H9 (cell line): Measurements from ENCODE around the gene DNAJB4. TPM values are rescaled to one million over a fixed set of nuclear protein-coding genes. Genes with fewer than 3 reads are reported as not detected.
A peak's percentile ranks its signal among the peaks of the same experiment; 100 is the strongest.
"Not testable (repeated sequence)": the region's sequence is repeated elsewhere in the genome, so short reads cannot be mapped to it uniquely, and the experiment has no call there.

ENCODE experiments used
- DNase-seq: peaks from one replicate; pipeline ENCODE4 v3.0.0-alpha.2; 2017
- H2AFZ ChIP-seq: one replicate; pipeline ENCODE4 v1.6.1; 2013; ENCODE audit warnings: mild to moderate bottlenecking, low read length, control low read depth, moderate library complexity
- H2AK5ac ChIP-seq: 2 replicates; pipeline ENCODE4 v1.6.1; 2013; ENCODE audit warnings: low read length, control low read depth, mixed read lengths; ENCODE audit not compliant: insufficient read length
- H2BK120ac ChIP-seq: one replicate; pipeline ENCODE4 v1.6.1; 2013; ENCODE audit warnings: low read depth, mild to moderate bottlenecking, low read length, control low read depth, inconsistent platforms; ENCODE audit not compliant: poor library complexity, severe bottlenecking
- H2BK12ac ChIP-seq: 2 replicates; pipeline ENCODE4 v1.6.1; 2013; ENCODE audit warnings: low read length, control low read depth, mixed read lengths, low read depth; ENCODE audit not compliant: insufficient read length
- H2BK15ac ChIP-seq: 2 replicates; pipeline ENCODE4 v1.6.1; 2013; ENCODE audit warnings: low read depth, low read length, control low read depth
- H2BK20ac ChIP-seq: one replicate; pipeline ENCODE4 v1.6.1; 2013; ENCODE audit warnings: low read depth, mild to moderate bottlenecking, low read length, control low read depth, inconsistent platforms; ENCODE audit not compliant: poor library complexity, severe bottlenecking
- H2BK5ac ChIP-seq: 2 replicates; pipeline ENCODE4 v1.6.1; 2013; ENCODE audit warnings: low read length, control low read depth, mixed read lengths; ENCODE audit not compliant: insufficient read length
- H3K14ac ChIP-seq: 2 replicates; pipeline ENCODE4 v1.6.1; 2013; ENCODE audit warnings: low read length, control low read depth; ENCODE audit not compliant: insufficient read depth
- H3K18ac ChIP-seq: 2 replicates; pipeline ENCODE4 v1.6.1; 2013; ENCODE audit warnings: low read depth, mild to moderate bottlenecking, mixed read lengths, low read length, control low read depth; ENCODE audit not compliant: insufficient read length
- H3K23ac ChIP-seq: 2 replicates; pipeline ENCODE4 v1.6.1; 2013; ENCODE audit warnings: low read length, control low read depth, mixed read lengths, low read depth; ENCODE audit not compliant: insufficient read length
- H3K23me2 ChIP-seq: 2 replicates; pipeline ENCODE4 v1.6.1; 2013; ENCODE audit warnings: low read depth, mild to moderate bottlenecking, mixed read lengths, low read length, control low read depth; ENCODE audit not compliant: insufficient read length, poor library complexity, severe bottlenecking
- H3K27ac ChIP-seq: 2 replicates; pipeline ENCODE4 v1.5.1; 2013; ENCODE audit warnings: low read length, control low read depth, mixed read lengths, low read depth; ENCODE audit not compliant: insufficient read length
- H3K27me3 ChIP-seq: 2 replicates; pipeline ENCODE4 v1.6.1; 2013; ENCODE audit warnings: low read length, control low read depth, inconsistent platforms; ENCODE audit not compliant: insufficient read depth
- H3K4ac ChIP-seq: 2 replicates; pipeline ENCODE4 v1.6.1; 2013; ENCODE audit warnings: low read depth, mild to moderate bottlenecking, control low read depth, inconsistent platforms, low read length, moderate library complexity
- H3K4me1 ChIP-seq: 2 replicates; pipeline ENCODE4 v1.6.1; 2013; ENCODE audit warnings: low read length, control low read depth, inconsistent platforms; ENCODE audit not compliant: insufficient read depth
- H3K4me2 ChIP-seq: 2 replicates; pipeline ENCODE4 v1.6.1; 2013; ENCODE audit warnings: low read length, control low read depth, mixed read lengths; ENCODE audit not compliant: insufficient read length, insufficient read depth
- H3K56ac ChIP-seq: 2 replicates; pipeline ENCODE4 v1.6.1; 2013; ENCODE audit warnings: low read depth, mild to moderate bottlenecking, mixed read lengths, low read length, control low read depth; ENCODE audit not compliant: insufficient read length
- H3K79me1 ChIP-seq: 2 replicates; pipeline ENCODE4 v1.6.1; 2013; ENCODE audit warnings: low read depth, mild to moderate bottlenecking, moderate library complexity, low read length, control low read depth, inconsistent platforms; ENCODE audit not compliant: insufficient read depth, poor library complexity, severe bottlenecking
- H3K79me2 ChIP-seq: 2 replicates; pipeline ENCODE4 v1.6.1; 2013; ENCODE audit warnings: low read length, control low read depth, inconsistent platforms; ENCODE audit not compliant: insufficient read depth
- H3K9ac ChIP-seq: 2 replicates; pipeline ENCODE4 v1.6.1; 2013; ENCODE audit warnings: low read length, control low read depth, mixed read lengths; ENCODE audit not compliant: insufficient read length; ENCODE audit errors: extremely low read depth
- H3K9me3 ChIP-seq: one replicate; pipeline ENCODE4 v1.6.1; 2013; ENCODE audit warnings: low read depth, low read length, inconsistent platforms; ENCODE audit not compliant: control insufficient read depth
- H3T11ph ChIP-seq: one replicate; pipeline ENCODE4 v1.6.1; 2013; ENCODE audit warnings: mild to moderate bottlenecking, low read length, control low read depth, inconsistent platforms
- H4K20me1 ChIP-seq: one replicate; pipeline ENCODE4 v1.6.1; 2013; ENCODE audit not compliant: control insufficient read depth, insufficient read length, insufficient read depth
- H4K5ac ChIP-seq: 2 replicates; pipeline ENCODE4 v1.6.1; 2013; ENCODE audit warnings: low read depth, mild to moderate bottlenecking, mixed read lengths, low read length, control low read depth; ENCODE audit not compliant: insufficient read length
- H4K8ac ChIP-seq: replicated peaks from 2 replicates; pipeline ENCODE4 v1.6.1; 2013; ENCODE audit warnings: low read length, control low read depth, mixed read lengths, low read depth; ENCODE audit not compliant: insufficient read length
- H4K91ac ChIP-seq: 2 replicates; pipeline ENCODE4 v1.6.1; 2013; ENCODE audit warnings: low read depth, mild to moderate bottlenecking, moderate library complexity, mixed read lengths, low read length, control low read depth; ENCODE audit not compliant: insufficient read length
- H3K27ac Mint-ChIP-seq, 3 experiments: 2 replicates in 2 of 3; 3 replicates in 1 of 3; pipeline ENCODE4 v1.8.0; 2020 to 2021; ENCODE audit warnings: mixed read lengths in 3 of 3, mild to moderate bottlenecking in 1 of 3, moderate library complexity in 1 of 3
- H3K27me3 Mint-ChIP-seq: 2 replicates; pipeline ENCODE4 v1.8.0; 2021; ENCODE audit warnings: low read depth, mild to moderate bottlenecking, moderate library complexity, mixed read lengths
- H3K36me3 Mint-ChIP-seq, 3 experiments: 2 replicates in 2 of 3; 3 replicates in 1 of 3; pipeline ENCODE4 v1.8.0; 2020 to 2021; ENCODE audit warnings: low read depth in 3 of 3, mixed read lengths in 3 of 3; ENCODE audit not compliant: insufficient read depth in 1 of 3
- H3K4me1 Mint-ChIP-seq, 2 experiments: 2 replicates each; pipeline ENCODE4 v1.8.0; 2020; ENCODE audit warnings: mixed read lengths in 2 of 2
- H3K4me3 Mint-ChIP-seq, 2 experiments: 2 replicates in 1 of 2; 3 replicates in 1 of 2; pipeline ENCODE4 v1.8.0; 2020 to 2021; ENCODE audit warnings: mild to moderate bottlenecking in 2 of 2, mixed read lengths in 2 of 2, moderate library complexity in 1 of 2
- H3K9me3 Mint-ChIP-seq, 2 experiments: 2 replicates in 1 of 2; 3 replicates in 1 of 2; pipeline ENCODE4 v1.8.0; 2020; ENCODE audit warnings: mild to moderate bottlenecking in 2 of 2, mixed read lengths in 2 of 2, moderate library complexity in 1 of 2
- WGBS: extraction: QIAGEN DNeasy Blood & Tissue Kit; methylation state at CpG from one replicate; pipeline ENCODE4 v1.1.7; 2013; ENCODE audit warnings: missing lambda C conversion rate, low lambda C conversion rate, mixed read lengths; ENCODE audit not compliant: insufficient read length; ENCODE audit errors: extremely low coverage; 5-methylcytosine and 5-hydroxymethylcytosine counted together
- total RNA-seq: library from RNA; stranded (reverse); gene quantifications from 2 replicates; pipeline ENCODE4 v1.2.1, GENCODE V29; 2021
- TF ChIP-seq, protein P1 (sequence below): fragments of 200-600 bp; sonication (generic); conservative IDR thresholded peaks from 3 replicates; pipeline ENCODE4 v1.8.0; 2021; ENCODE audit warnings: antibody characterized with exemption, mild to moderate bottlenecking

Gene DNAJB4
- total RNA-seq, 1 experiment from 2014 or later = 8.1 TPM

GRCh38 chr1:77978969-77979876, 25.5 kb upstream of the DNAJB4 start, which contains the start of gene FUBP1:
Gene FUBP1 (minus strand): TSS chr1:77979072. CDS start chr1:77979004, 68 bp downstream.
- WGBS = no CpG with 5 or more reads among the region's 57 CpGs
- no peaks in the 10 kb centered on the region for H4K20me1 ChIP-seq
- peak within 1 kb of the TSS; percentile 86 for H2AK5ac ChIP-seq
- H3K4me3 Mint-ChIP-seq = no peak within 1 kb of the TSS
- 0 out of 2 replicates have a peak within 1 kb of the TSS, but pooled peaks have one; percentile 9 for H2BK15ac ChIP-seq
- H4K8ac ChIP-seq = peak within 1 kb of the TSS; percentile 99
- no peaks in the 10 kb centered on the region for H3K79me1 ChIP-seq
- no peaks in the 10 kb centered on the region for H3K9me3 ChIP-seq
- H3K4ac ChIP-seq = peak within 1 kb of the TSS; percentile 99; the same call in 1 of the 2 replicates
- H4K5ac ChIP-seq = peak within 1 kb of the TSS; percentile 99
- peak within 1 kb of the TSS; percentile 87 for H3K27ac ChIP-seq
- peak within 1 kb of the TSS; percentile 86 for H3K4me2 ChIP-seq
- H3K27me3 Mint-ChIP-seq = no peaks in the 10 kb centered on the region
- peak within 1 kb of the TSS; percentile 92 for H3T11ph ChIP-seq
- peaks cover 48 to 51% of the 10 kb centered on the region in 2 experiments for H3K4me1 Mint-ChIP-seq
- H4K91ac ChIP-seq = peak within 1 kb of the TSS; percentile 97
- peak within 1 kb of the TSS; percentile 100 for H3K9ac ChIP-seq
- peaks cover 15 to 22% (median 21%) of the 10 kb centered on the region in 3 experiments for H3K36me3 Mint-ChIP-seq
- peak within 1 kb of the TSS; percentile 10 for H3K23ac ChIP-seq
- peak within 1 kb of the TSS; percentile 96 for H2BK120ac ChIP-seq
- peaks cover 49% of the 10 kb centered on the region; the same call in 1 of the 2 replicates for H3K79me2 ChIP-seq
- TF ChIP-seq, protein P1, sequence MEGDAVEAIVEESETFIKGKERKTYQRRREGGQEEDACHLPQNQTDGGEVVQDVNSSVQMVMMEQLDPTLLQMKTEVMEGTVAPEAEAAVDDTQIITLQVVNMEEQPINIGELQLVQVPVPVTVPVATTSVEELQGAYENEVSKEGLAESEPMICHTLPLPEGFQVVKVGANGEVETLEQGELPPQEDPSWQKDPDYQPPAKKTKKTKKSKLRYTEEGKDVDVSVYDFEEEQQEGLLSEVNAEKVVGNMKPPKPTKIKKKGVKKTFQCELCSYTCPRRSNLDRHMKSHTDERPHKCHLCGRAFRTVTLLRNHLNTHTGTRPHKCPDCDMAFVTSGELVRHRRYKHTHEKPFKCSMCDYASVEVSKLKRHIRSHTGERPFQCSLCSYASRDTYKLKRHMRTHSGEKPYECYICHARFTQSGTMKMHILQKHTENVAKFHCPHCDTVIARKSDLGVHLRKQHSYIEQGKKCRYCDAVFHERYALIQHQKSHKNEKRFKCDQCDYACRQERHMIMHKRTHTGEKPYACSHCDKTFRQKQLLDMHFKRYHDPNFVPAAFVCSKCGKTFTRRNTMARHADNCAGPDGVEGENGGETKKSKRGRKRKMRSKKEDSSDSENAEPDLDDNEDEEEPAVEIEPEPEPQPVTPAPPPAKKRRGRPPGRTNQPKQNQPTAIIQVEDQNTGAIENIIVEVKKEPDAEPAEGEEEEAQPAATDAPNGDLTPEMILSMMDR = peak; percentile 66
- H2BK20ac ChIP-seq = no peak within 1 kb of the TSS
- peak within 1 kb of the TSS; percentile 99 for H3K14ac ChIP-seq
- H2BK5ac ChIP-seq = peak within 1 kb of the TSS; percentile 95
- no peaks in the 10 kb centered on the region for H3K27me3 ChIP-seq
- no peak within 1 kb of the TSS for H2AFZ ChIP-seq
- H3K23me2 ChIP-seq = peaks cover 6% of the 10 kb centered on the region
- no peaks in the 10 kb centered on the region for H3K9me3 Mint-ChIP-seq
- peak within 1 kb of the TSS; percentile 99 for H3K56ac ChIP-seq
- DNase-seq = peak; percentile 97
- H3K18ac ChIP-seq = peak within 1 kb of the TSS; percentile 100
- H3K4me1 ChIP-seq = no peaks in the 10 kb centered on the region; the same call in 1 of the 2 replicates
- no peak within 1 kb of the TSS for H2BK12ac ChIP-seq
- H3K27ac Mint-ChIP-seq = no peak within 1 kb of the TSS

DNA sequence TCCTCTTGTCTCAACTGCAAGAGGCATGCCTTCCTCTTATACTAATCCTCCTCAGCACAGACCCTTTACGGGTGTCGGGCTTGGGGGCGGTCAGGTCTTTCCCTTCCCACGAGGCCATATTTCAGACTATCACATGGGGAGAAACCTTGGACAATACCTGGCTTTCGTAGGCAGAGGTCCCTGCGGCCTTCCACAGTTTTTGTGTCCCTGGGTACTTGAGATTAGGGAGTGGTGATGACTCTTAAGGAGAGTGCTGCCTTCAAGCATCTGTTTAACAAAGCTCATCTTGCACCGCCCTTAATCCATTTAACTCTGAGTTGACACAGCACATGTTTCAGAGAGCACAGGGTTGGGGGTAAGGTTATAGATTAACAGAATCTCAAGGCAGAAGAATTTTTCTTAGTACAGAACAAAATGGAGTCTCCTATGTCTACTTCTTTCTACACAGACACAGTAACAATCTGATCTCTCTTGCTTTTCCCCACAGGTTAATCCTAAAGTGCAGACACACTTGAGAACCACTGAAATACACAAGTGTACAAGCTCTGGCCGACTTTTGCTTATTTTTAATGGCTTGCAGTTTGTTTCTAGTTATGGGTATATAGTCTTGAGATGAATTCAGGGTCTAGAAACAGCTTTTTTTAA, 21.3 kb upstream of the DNAJB4 start:
- H2BK15ac ChIP-seq, H3K9me3 Mint-ChIP-seq, DNase-seq, H2BK12ac ChIP-seq, H2BK20ac ChIP-seq, H4K8ac ChIP-seq, H3K23ac ChIP-seq, H3K36me3 Mint-ChIP-seq, H3K27me3 ChIP-seq, H3K27me3 Mint-ChIP-seq, H2AFZ ChIP-seq, H3K9me3 ChIP-seq, H3K4me3 Mint-ChIP-seq, H2BK5ac ChIP-seq, H3K27ac ChIP-seq, H3K23me2 ChIP-seq, H3K79me1 ChIP-seq, H2BK120ac ChIP-seq, H4K91ac ChIP-seq, H4K20me1 ChIP-seq, H3K4me1 ChIP-seq, H3K14ac ChIP-seq, H2AK5ac ChIP-seq, H3T11ph ChIP-seq, H3K18ac ChIP-seq, H4K5ac ChIP-seq, H3K9ac ChIP-seq, H3K4ac ChIP-seq, H3K56ac ChIP-seq, H3K4me2 ChIP-seq: not testable (repeated sequence)
- no CpG with 5 or more reads among the region's 8 CpGs for WGBS
- peaks cover 17% of the 10 kb centered on the region; the same call in 1 of the 2 replicates for H3K79me2 ChIP-seq
- Mint-ChIP-seq H3K4me1 (peaks cover 45 to 47% of the 10 kb centered on the region in 2 experiments), H3K27ac (peak overlapping the region in 2 of 3 experiments; percentile 45 to 88; a peak in 3 of 7 replicates)
